GM12872 (cell line): ENCODE results near the gene SMAD3.

Experiments
- CTCF ChIP-seq: IDR thresholded peaks from 3 replicates; pipeline ENCODE4 v1.5.1; 2011; ENCODE audit warnings: low read depth, mild to moderate bottlenecking, low read length, moderate library complexity; ENCODE audit not compliant: insufficient read depth

The SMAD3 gene

GRCh38 chr15:67110958-67111864 lies 45.8 kb downstream of the SMAD3 start:
- TF ChIP-seq CTCF: no peak

DNA sequence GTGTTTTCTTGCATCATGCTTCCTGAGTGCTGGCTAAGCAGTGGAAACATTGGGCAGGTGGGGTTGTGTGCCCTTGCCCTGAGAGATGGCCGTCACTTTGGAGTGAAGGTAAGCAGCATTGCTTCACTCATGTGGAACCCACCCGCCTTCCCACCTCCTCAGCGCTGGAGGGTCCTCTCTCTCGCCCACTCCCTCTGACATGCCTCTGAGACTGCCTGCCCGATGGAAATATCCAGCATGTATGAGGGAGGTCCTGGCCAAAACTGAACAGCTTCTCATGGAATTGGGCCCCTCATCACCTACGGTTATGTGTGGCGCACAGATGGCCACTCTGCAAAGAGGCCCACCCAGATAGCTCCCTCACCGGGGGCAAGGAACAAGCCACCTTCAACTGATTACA lies 48.6 kb downstream of the SMAD3 start:
- TF ChIP-seq CTCF: no peak

DNA sequence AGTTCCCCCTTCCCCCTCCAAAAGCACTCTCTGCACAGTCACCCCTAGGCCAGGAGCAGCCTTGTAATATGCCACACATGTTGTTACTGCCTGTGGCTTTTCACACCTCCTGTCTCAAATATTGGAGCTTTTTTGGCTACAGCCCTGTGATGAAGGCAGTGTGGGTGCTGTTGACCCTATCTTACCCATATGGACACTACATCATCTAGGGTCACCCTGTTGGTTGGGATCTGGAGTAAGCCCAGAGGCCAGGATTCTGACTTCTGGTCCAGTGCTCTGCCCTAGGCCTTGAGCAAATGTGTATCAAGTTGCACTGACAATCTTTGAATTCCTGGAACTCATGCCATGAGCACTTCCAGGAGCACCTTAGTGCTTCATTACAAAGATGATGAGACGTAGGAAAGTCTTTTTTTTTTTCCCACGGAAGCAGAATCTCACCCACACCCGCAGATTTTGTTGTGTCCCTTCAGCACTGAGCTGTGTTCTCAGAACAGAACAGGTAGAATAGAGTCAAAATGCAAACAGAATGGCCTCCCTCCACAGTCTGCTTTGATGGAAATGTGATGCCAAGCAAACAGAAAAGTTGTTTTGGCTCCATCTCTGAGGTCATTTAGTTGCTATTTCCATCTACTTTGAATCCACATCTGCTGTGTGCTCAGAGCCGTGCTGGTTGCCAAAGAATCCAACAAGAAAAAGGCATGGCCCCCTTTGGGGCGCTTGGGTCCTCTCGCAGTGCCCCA lies 49.6 kb downstream of the SMAD3 start:
- TF ChIP-seq CTCF: no peak

- TF ChIP-seq CTCF: no peak
Measured at GRCh38 chr15:67115586-67115969, 50.2 kb downstream of the SMAD3 start.

- TF ChIP-seq CTCF: no peak
Measured at GRCh38 chr15:67116742-67117141, 51.3 kb downstream of the SMAD3 start.

- TF ChIP-seq CTCF: no peak
Measured at GRCh38 chr15:67117370-67117769, 52.0 kb downstream of the SMAD3 start.

DNA sequence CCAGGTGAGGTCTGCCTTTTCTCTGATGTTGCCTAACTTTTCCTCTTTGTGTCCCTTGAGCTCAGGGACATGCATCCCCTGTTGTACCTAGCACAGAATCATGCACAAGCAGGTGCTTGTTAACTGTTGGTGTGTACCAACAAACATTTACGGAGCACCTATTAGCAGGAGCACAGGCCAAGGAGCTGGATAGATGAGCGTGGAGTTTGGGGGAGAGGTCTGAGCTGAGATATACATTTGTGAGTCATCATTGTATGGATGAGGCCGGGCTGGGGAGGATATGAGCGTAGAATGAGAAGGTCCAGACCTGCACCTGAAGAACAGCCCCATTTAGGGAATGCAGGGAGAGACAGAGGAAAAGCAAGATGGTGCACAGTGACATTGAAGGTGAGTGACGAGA lies 53.4 kb downstream of the SMAD3 start:
- no peak for TF ChIP-seq CTCF
